Measurements from ENCODE around the gene REEP6.
A peak's percentile ranks its signal among the peaks of the same experiment; 100 is the strongest.
"Not testable (repeated sequence)": the region's sequence is repeated elsewhere in the genome, so short reads cannot be mapped to it uniquely, and the experiment has no call there.

The REEP6 gene

GRCh38 chr19:1491849-1492170 lies 829 bp downstream of the REEP6 start:
- no peak for DNase-seq

- no peak for DNase-seq
Observed at GRCh38 chr19:1492474-1493006, 1.6 kb downstream of the REEP6 start.

GRCh38 chr19:1494115-1494815 lies 3.3 kb downstream of the REEP6 start:
- no peak for DNase-seq

- DNase-seq = no peak
Observed at GRCh38 chr19:1495051-1495798, 4.2 kb downstream of the REEP6 start.

- DNase-seq = no peak
Observed at GRCh38 chr19:1495799-1496713, 5.1 kb downstream of the REEP6 start.

GRCh38 chr19:1496714-1497577 lies 6.0 kb downstream of the REEP6 start:
- no peak for DNase-seq

- DNase-seq = no peak
Observed at GRCh38 chr19:1497578-1498235, 6.7 kb downstream of the REEP6 start.

- not testable (repeated sequence) for DNase-seq
Observed at GRCh38 chr19:1499231-1499630, 8.2 kb downstream of the REEP6 start.

- no peak for DNase-seq
Observed at GRCh38 chr19:1501200-1501595, 10.2 kb downstream of the REEP6 start.

- no peak for DNase-seq
Observed at GRCh38 chr19:1502433-1503088, 11.6 kb downstream of the REEP6 start.

GRCh38 chr19:1503089-1503924 lies 12.3 kb downstream of the REEP6 start:
- DNase-seq = peak in 4 of 5 donors; percentile 42 to 60 (median 52)

GRCh38 chr19:1503925-1504773 lies 13.2 kb downstream of the REEP6 start:
- no peak for DNase-seq

GRCh38 chr19:1505012-1505411 lies 14.0 kb downstream of the REEP6 start:
- DNase-seq = no peak

- DNase-seq = no peak
Observed at GRCh38 chr19:1505991-1506881, 15.3 kb downstream of the REEP6 start.

- no peak for DNase-seq
Observed at GRCh38 chr19:1507192-1507660, 16.2 kb downstream of the REEP6 start.

GRCh38 chr19:1507763-1508506 lies 17.0 kb downstream of the REEP6 start:
- DNase-seq = peak; percentile 80 to 94 (median 89)

GRCh38 chr19:1508507-1508856 lies 17.5 kb downstream of the REEP6 start:
- no peak for DNase-seq
